Measurements from ENCODE around the gene ENTPD1. TPM values are rescaled to one million over a fixed set of nuclear protein-coding genes. Genes with fewer than 3 reads are reported as not detected.
A peak's percentile ranks its signal among the peaks of the same experiment; 100 is the strongest.

ENTPD1 gene
- total RNA-seq, 2 donors from 2014 or later, result 12.3 to 15.0 TPM

- Histone ChIP-seq H3K36me3 (no peaks in the 10 kb centered on the region), H3K9me3 (no peaks in the 10 kb centered on the region), H3K27ac (peak overlapping the region; percentile 74 to 79), H3K27me3 (no peaks in the 10 kb centered on the region), H3K4me1 (peaks cover 0 to 13% of the 10 kb centered on the region in 2 donors), H3K4me3 (peak overlapping the region; percentile 27 to 45)
- no peak for TF ChIP-seq CTCF (IDR thresholded peaks at IDR 0.05)
- DNase-seq (ENCODE audit: low spot score), result no peak
These were observed 1.1 kb downstream of the ENTPD1 start for GRCh38 chr10:95756809-95757684.

- Histone ChIP-seq H3K27ac (peak overlapping the region; percentile 39 to 79), H3K4me3 (no peak overlapping the region), H3K9me3 (no peaks in the 10 kb centered on the region), H3K36me3 (no peaks in the 10 kb centered on the region), H3K4me1 (peaks cover 0 to 13% of the 10 kb centered on the region in 2 donors), H3K27me3 (no peaks in the 10 kb centered on the region)
- TF ChIP-seq CTCF (IDR thresholded peaks at IDR 0.05), result no peak
- DNase-seq (ENCODE audit: low spot score), result no peak
These were observed 2.5 kb downstream of the ENTPD1 start for GRCh38 chr10:95758351-95759025.

- DNase-seq (ENCODE audit: low spot score), result no peak
- peaks cover 0 to 13% of the 10 kb centered on the region in 2 donors for H3K4me1 ChIP-seq
These were observed 3.4 kb downstream of the ENTPD1 start for GRCh38 chr10:95759233-95759826.

GRCh38 chr10:95761939-95762492 is 6.1 kb downstream of the ENTPD1 start:
- no peak overlapping the region for H3K27ac ChIP-seq
- no peaks in the 10 kb centered on the region for H3K36me3 ChIP-seq
- peaks cover 0 to 12% of the 10 kb centered on the region in 2 donors for H3K4me1 ChIP-seq
- no peak overlapping the region for H3K4me3 ChIP-seq
- DNase-seq (ENCODE audit: low spot score), result no peak
- no peak for TF ChIP-seq CTCF (IDR thresholded peaks at IDR 0.05)
- H3K27me3 ChIP-seq, result no peaks in the 10 kb centered on the region
- H3K9me3 ChIP-seq, result peaks cover 0 to 3% of the 10 kb centered on the region in 2 donors

More at GRCh38 chr10:95759233-95759826, 3.4 kb downstream of the ENTPD1 start:
- H3K27ac ChIP-seq, result peak overlapping the region; percentile 4 to 79
- no peaks in the 10 kb centered on the region for H3K27me3 ChIP-seq
- H3K4me3 ChIP-seq, result no peak overlapping the region
- no peak for TF ChIP-seq CTCF (IDR thresholded peaks at IDR 0.05)
- H3K9me3 ChIP-seq, result peaks cover 0 to 1% of the 10 kb centered on the region in 2 donors
- no peaks in the 10 kb centered on the region for H3K36me3 ChIP-seq

GRCh38 chr10:95767884-95768556 is 12.1 kb downstream of the ENTPD1 start:
- no peak for DNase-seq (ENCODE audit: low spot score)
- Histone ChIP-seq H3K9me3 (peaks cover 0 to 9% of the 10 kb centered on the region in 2 donors), H3K27ac (peak overlapping the region; percentile 5 to 26), H3K27me3 (no peaks in the 10 kb centered on the region), H3K4me1 (no peaks in the 10 kb centered on the region), H3K4me3 (no peak overlapping the region), H3K36me3 (no peaks in the 10 kb centered on the region)
- no peak for TF ChIP-seq CTCF (IDR thresholded peaks at IDR 0.05)
